ENCODE results near the gene TECPR2. TPM values are rescaled to one million over a fixed set of nuclear protein-coding genes. Genes with fewer than 3 reads are reported as not detected.
"Not testable (repeated sequence)": the region's sequence is repeated elsewhere in the genome, so short reads cannot be mapped to it uniquely, and the experiment has no call there.

Gene TECPR2
- total and polyA plus RNA-seq, 4 experiments from 2014 or later = 0.89 to 12.6 (median 7.8) TPM

GRCh38 chr14:102344084-102344483 lies 18.7 kb upstream of the TECPR2 start:
- ChIA-PET CTCF (ENCODE audit: partially characterized antibody) (no interaction called here), POLR2A (ENCODE audit: partially characterized antibody) (no interaction called here)
- Histone ChIP-seq H3K4me3 (ENCODE audit: low read length in 2 of 2) (no peak overlapping the region), H3K4me1 (ENCODE audit: insufficient read depth, low read length) (no peaks in the 10 kb centered on the region), H3K36me3 (ENCODE audit: insufficient read depth, low read length) (peaks cover 26% of the 10 kb centered on the region), H3K27ac (ENCODE audit: low read depth, low read length) (no peak overlapping the region), H3K27me3 (ENCODE audit: insufficient read depth, low read length) (no peaks in the 10 kb centered on the region), H3K9me3 (ENCODE audit: control insufficient read depth in 1 of 2, low read length in 2 of 2) (no peaks in the 10 kb centered on the region)
- peaks cover 0 to 2% (median 0%) of the 10 kb centered on the region in 4 donors for H3K4me1 Mint-ChIP-seq
- no peak for DNase-seq
- H3K36me3 Mint-ChIP-seq = peaks cover 36 to 60% of the 10 kb centered on the region in 2 donors
- intact Hi-C loops (cut with micrococcal nuclease) = no loop called here
- H3K27me3 Mint-ChIP-seq = no peaks in the 10 kb centered on the region
- H3K9me3 Mint-ChIP-seq = peaks cover 0 to 2% (median 0%) of the 10 kb centered on the region in 8 donors
- no peak overlapping the region for H3K27ac Mint-ChIP-seq
- no peak overlapping the region for H3K4me3 Mint-ChIP-seq

DNA sequence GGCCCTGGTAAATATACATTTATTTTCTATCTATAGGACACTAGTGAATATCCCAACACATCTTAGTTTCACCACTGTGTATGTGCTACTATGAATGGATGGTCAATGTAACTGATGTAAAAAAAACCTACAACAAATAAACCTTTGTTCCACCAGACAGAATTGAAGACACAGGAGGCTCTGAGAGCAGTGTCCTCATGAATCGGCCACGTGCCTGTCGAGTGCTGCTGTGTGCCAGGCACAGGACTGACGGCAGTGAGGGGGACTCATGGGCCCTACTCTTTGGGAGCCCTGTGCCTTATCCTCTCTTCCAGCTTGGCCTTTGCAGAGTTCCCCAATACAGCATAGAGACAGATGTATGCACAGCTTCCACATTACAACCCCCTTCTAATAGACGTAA lies 18.3 kb upstream of the TECPR2 start:
- no peak overlapping the region for H3K27ac ChIP-seq (ENCODE audit: low read depth, low read length)
- intact Hi-C loops (cut with micrococcal nuclease) = no loop called here
- POLR2A ChIA-PET (ENCODE audit: partially characterized antibody) = no interaction called here
- no peak overlapping the region for H3K4me3 ChIP-seq (ENCODE audit: low read length in 2 of 2)
- H3K27me3 ChIP-seq (ENCODE audit: insufficient read depth, low read length) = no peaks in the 10 kb centered on the region
- Mint-ChIP-seq H3K4me1 (peaks cover 0 to 2% (median 0%) of the 10 kb centered on the region in 4 donors), H3K9me3 (peaks cover 0 to 2% (median 0%) of the 10 kb centered on the region in 8 donors), H3K4me3 (no peak overlapping the region), H3K27ac (peak overlapping the region in 3 of 7 donors; percentile 13 to 60 (median 29)), H3K36me3 (peaks cover 40 to 61% of the 10 kb centered on the region in 2 donors), H3K27me3 (no peaks in the 10 kb centered on the region)
- no peaks in the 10 kb centered on the region for H3K9me3 ChIP-seq (ENCODE audit: control insufficient read depth in 1 of 2, low read length in 2 of 2)
- H3K4me1 ChIP-seq (ENCODE audit: insufficient read depth, low read length) = no peaks in the 10 kb centered on the region
- CTCF ChIA-PET (ENCODE audit: partially characterized antibody) = no interaction called here
- no peak for DNase-seq
- peaks cover 28% of the 10 kb centered on the region for H3K36me3 ChIP-seq (ENCODE audit: insufficient read depth, low read length)

DNA sequence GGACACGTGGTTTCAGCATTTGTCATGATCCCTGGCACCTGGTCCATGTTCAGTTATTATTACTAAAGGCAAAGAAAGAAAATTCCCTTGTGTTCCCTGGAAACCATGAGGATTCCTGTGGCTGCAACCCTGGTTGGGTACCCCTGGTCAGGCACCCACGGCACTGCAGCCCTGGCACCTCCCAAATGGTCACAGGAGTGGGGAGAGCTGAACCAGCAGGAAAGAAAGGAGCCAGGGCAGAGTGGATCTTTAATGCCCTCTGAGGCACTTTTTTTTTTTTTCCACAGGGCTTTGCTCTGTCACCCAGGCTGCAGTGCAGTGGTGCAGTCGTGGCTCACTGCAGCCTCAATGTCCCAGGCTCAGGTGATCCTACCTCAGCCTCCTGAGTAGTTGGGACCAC lies 17.5 kb upstream of the TECPR2 start:
- Mint-ChIP-seq H3K27ac (peak overlapping the region in 3 of 7 donors; percentile 13 to 60 (median 29)), H3K27me3 (no peaks in the 10 kb centered on the region), H3K36me3 (peaks cover 46 to 68% of the 10 kb centered on the region in 2 donors), H3K4me1 (peaks cover 0 to 2% (median 0%) of the 10 kb centered on the region in 4 donors), H3K9me3 (peaks cover 0 to 2% (median 0%) of the 10 kb centered on the region in 8 donors), H3K4me3 (no peak overlapping the region)
- H3K27ac ChIP-seq (ENCODE audit: low read depth, low read length) = no peak overlapping the region
- no peak for DNase-seq
- no peaks in the 10 kb centered on the region for H3K4me1 ChIP-seq (ENCODE audit: insufficient read depth, low read length)
- peaks cover 30% of the 10 kb centered on the region for H3K36me3 ChIP-seq (ENCODE audit: insufficient read depth, low read length)
- ChIA-PET POLR2A (ENCODE audit: partially characterized antibody) (no interaction called here), CTCF (ENCODE audit: partially characterized antibody) (no interaction called here)
- intact Hi-C loops (cut with micrococcal nuclease) = no loop called here
- H3K9me3 ChIP-seq (ENCODE audit: control insufficient read depth in 1 of 2, low read length in 2 of 2) = no peaks in the 10 kb centered on the region
- no peaks in the 10 kb centered on the region for H3K27me3 ChIP-seq (ENCODE audit: insufficient read depth, low read length)
- H3K4me3 ChIP-seq (ENCODE audit: low read length in 2 of 2) = no peak overlapping the region

DNA sequence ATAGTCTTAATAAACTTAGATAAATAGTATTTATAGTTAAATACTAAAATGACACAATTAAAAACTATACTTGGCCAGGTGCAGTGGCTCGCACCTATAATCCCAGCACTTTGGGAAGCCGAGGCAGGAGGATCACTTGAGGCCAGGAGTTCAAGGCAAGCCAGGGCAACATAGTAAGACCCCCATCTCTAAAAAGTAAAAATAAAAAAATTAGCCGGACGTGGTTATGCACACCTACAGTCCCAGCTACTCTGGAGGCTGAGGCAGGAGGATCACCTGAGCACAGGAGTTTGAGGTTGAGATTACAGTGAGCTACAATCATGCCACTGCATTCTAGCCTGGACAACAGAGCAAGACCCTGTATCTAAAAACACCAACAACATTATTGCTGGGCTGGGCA lies 16.1 kb upstream of the TECPR2 start:
- Mint-ChIP-seq H3K36me3 (peaks cover 41 to 62% of the 10 kb centered on the region in 2 donors), H3K9me3 (peaks cover 0 to 1% (median 0%) of the 10 kb centered on the region in 8 donors), H3K27ac (no peak overlapping the region), H3K27me3 (no peaks in the 10 kb centered on the region), H3K4me3 (no peak overlapping the region), H3K4me1 (peaks cover 0 to 2% (median 0%) of the 10 kb centered on the region in 4 donors)
- Histone ChIP-seq H3K27ac (ENCODE audit: low read depth, low read length) (no peak overlapping the region), H3K9me3 (ENCODE audit: control insufficient read depth in 1 of 2, low read length in 2 of 2) (no peaks in the 10 kb centered on the region), H3K36me3 (ENCODE audit: insufficient read depth, low read length) (peaks cover 28% of the 10 kb centered on the region), H3K27me3 (ENCODE audit: insufficient read depth, low read length) (no peaks in the 10 kb centered on the region), H3K4me3 (ENCODE audit: low read length in 2 of 2) (no peak overlapping the region), H3K4me1 (ENCODE audit: insufficient read depth, low read length) (no peaks in the 10 kb centered on the region)
- DNase-seq = no peak
- ChIA-PET POLR2A (ENCODE audit: partially characterized antibody) (no interaction called here), CTCF (ENCODE audit: partially characterized antibody) (no interaction called here)
- intact Hi-C loops (cut with micrococcal nuclease) = no loop called here

- Mint-ChIP-seq H3K27ac (no peak overlapping the region), H3K36me3 (peaks cover 37 to 58% of the 10 kb centered on the region in 2 donors), H3K9me3 (no peaks in the 10 kb centered on the region), H3K4me3 (no peak overlapping the region), H3K27me3 (no peaks in the 10 kb centered on the region), H3K4me1 (peaks cover 0 to 2% (median 0%) of the 10 kb centered on the region in 4 donors)
- H3K4me3 ChIP-seq (ENCODE audit: low read length in 2 of 2) = no peak overlapping the region
- CTCF ChIA-PET (ENCODE audit: partially characterized antibody) = interaction anchor here (1.0 to 1.1 kb wide), 2 partner anchors 15 to 33 kb away, joined by 3 read pairs; no protein-coding TSS in a partner anchor
- POLR2A ChIA-PET (ENCODE audit: partially characterized antibody) = no interaction called here
- DNase-seq = no peak
- no peak overlapping the region for H3K27ac ChIP-seq (ENCODE audit: low read depth, low read length)
- no peaks in the 10 kb centered on the region for H3K4me1 ChIP-seq (ENCODE audit: insufficient read depth, low read length)
- H3K36me3 ChIP-seq (ENCODE audit: insufficient read depth, low read length) = peaks cover 31% of the 10 kb centered on the region
- no peaks in the 10 kb centered on the region for H3K9me3 ChIP-seq (ENCODE audit: control insufficient read depth in 1 of 2, low read length in 2 of 2)
- H3K27me3 ChIP-seq (ENCODE audit: insufficient read depth, low read length) = no peaks in the 10 kb centered on the region
- intact Hi-C loops (cut with micrococcal nuclease) = no loop called here
These were observed 14.4 kb upstream of the TECPR2 start for GRCh38 chr14:102348376-102348775.

- peak overlapping the region in 2 of 7 donors; percentile 12 to 57 for H3K27ac Mint-ChIP-seq
These were observed 11.7 kb upstream of the TECPR2 start for GRCh38 chr14:102351023-102351422.

GRCh38 chr14:102351593-102351992 lies 11.1 kb upstream of the TECPR2 start:
- peaks cover 46% of the 10 kb centered on the region for H3K36me3 ChIP-seq (ENCODE audit: insufficient read depth, low read length)
- H3K27me3 ChIP-seq (ENCODE audit: insufficient read depth, low read length); intact Hi-C loops (cut with micrococcal nuclease); H3K27ac Mint-ChIP-seq; H3K4me1 Mint-ChIP-seq; H3K4me3 Mint-ChIP-seq; H3K9me3 ChIP-seq (ENCODE audit: control insufficient read depth in 1 of 2, low read length in 2 of 2); H3K9me3 Mint-ChIP-seq; CTCF ChIA-PET (ENCODE audit: partially characterized antibody); H3K27me3 Mint-ChIP-seq; DNase-seq; H3K4me1 ChIP-seq (ENCODE audit: insufficient read depth, low read length); H3K4me3 ChIP-seq (ENCODE audit: low read length in 2 of 2); H3K27ac ChIP-seq (ENCODE audit: low read depth, low read length): not testable (repeated sequence)
- H3K36me3 Mint-ChIP-seq = peaks cover 45 to 58% of the 10 kb centered on the region in 2 donors
- POLR2A ChIA-PET (ENCODE audit: partially characterized antibody) = interaction anchor here (2.2 kb wide), 1 partner anchor 11 kb away, joined by 7 read pairs; the partner anchor contains the start of genes CINP and TECPR2

More at GRCh38 chr14:102351023-102351422, 11.7 kb upstream of the TECPR2 start:
- Mint-ChIP-seq H3K36me3 (peaks cover 44 to 58% of the 10 kb centered on the region in 2 donors), H3K4me1 (peaks cover 0 to 2% (median 0%) of the 10 kb centered on the region in 4 donors), H3K9me3 (no peaks in the 10 kb centered on the region), H3K4me3 (no peak overlapping the region), H3K27me3 (no peaks in the 10 kb centered on the region)
- Histone ChIP-seq H3K9me3 (ENCODE audit: control insufficient read depth in 1 of 2, low read length in 2 of 2) (no peaks in the 10 kb centered on the region), H3K27me3 (ENCODE audit: insufficient read depth, low read length) (no peaks in the 10 kb centered on the region), H3K4me3 (ENCODE audit: low read length in 2 of 2) (no peak overlapping the region), H3K4me1 (ENCODE audit: insufficient read depth, low read length) (no peaks in the 10 kb centered on the region), H3K27ac (ENCODE audit: low read depth, low read length) (no peak overlapping the region), H3K36me3 (ENCODE audit: insufficient read depth, low read length) (peaks cover 40% of the 10 kb centered on the region)
- POLR2A ChIA-PET (ENCODE audit: partially characterized antibody) = interaction anchor here (2.2 kb wide), 1 partner anchor 11 kb away, joined by 7 read pairs; the partner anchor contains the start of genes CINP and TECPR2
- DNase-seq = no peak
- intact Hi-C loops (cut with micrococcal nuclease) = no loop called here
- CTCF ChIA-PET (ENCODE audit: partially characterized antibody) = interaction anchor here (1.1 kb wide), 1 partner anchor 44 kb away, joined by 3 read pairs; no protein-coding TSS in a partner anchor
